ENCODE measurements around the gene MFAP5. TPM values are rescaled to one million over a fixed set of nuclear protein-coding genes. Genes with fewer than 3 reads are reported as not detected.

The MFAP5 gene
- total RNA-seq, 1 donor from 2014 or later = 387 TPM

- intact Hi-C loops (cut with DNase I) = no loop called here
- DNase-seq (ENCODE audit: low spot score) (no peak), ATAC-seq (no peak)
Measured at GRCh38 chr12:8678661-8679111, 16.1 kb upstream of the MFAP5 start.

GRCh38 chr12:8677362-8677761, 14.7 kb upstream of the MFAP5 start:
- ATAC-seq = no peak
- DNase-seq (ENCODE audit: low spot score) = no peak
- intact Hi-C loops (cut with DNase I) = no loop called here

DNA sequence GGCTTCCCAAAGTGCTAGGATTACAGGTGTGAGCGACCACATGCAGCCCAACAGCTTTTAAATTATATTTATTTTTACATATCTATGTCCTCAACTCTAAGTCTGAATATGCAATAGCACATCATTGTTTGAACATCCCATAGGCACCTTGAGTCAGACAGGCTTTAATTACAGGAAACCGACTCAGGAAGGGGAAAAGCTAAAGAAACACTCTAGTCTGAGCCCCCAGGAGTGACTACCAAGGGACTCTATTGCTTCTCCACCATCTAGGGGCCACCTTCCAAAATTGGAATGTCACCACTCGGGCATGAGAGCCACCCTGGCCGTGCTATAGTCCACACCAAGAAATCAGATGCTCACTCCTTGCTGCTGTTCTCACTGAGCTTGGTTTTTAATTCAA, 14.0 kb upstream of the MFAP5 start:
- intact Hi-C loops (cut with DNase I) = no loop called here
- DNase-seq (ENCODE audit: low spot score) = no peak
- ATAC-seq = no peak

GRCh38 chr12:8675591-8676036, 13.0 kb upstream of the MFAP5 start:
- intact Hi-C loops (cut with DNase I) = no loop called here
- ATAC-seq = no peak
- no peak for DNase-seq (ENCODE audit: low spot score)

DNA sequence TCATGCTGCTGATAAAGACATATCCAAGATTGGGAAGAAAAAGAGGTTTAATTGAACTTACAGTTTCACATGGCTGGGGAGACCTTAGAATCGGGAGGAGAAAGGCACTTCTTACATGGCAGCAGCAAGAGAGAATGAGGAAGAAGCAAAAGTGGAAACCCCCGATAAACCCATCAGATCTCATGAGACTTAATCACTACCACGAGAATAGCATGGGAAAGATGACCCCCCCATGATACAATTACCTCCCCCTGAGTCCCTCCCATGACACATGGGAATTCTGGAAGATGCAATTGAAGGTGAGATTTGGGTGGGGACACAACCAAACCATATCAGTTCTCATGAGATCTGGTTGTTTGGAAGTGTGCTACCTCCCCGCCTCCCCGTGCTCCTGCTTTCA, 9.8 kb upstream of the MFAP5 start:
- DNase-seq (ENCODE audit: low spot score) = no peak
- intact Hi-C loops (cut with DNase I) = no loop called here

DNA sequence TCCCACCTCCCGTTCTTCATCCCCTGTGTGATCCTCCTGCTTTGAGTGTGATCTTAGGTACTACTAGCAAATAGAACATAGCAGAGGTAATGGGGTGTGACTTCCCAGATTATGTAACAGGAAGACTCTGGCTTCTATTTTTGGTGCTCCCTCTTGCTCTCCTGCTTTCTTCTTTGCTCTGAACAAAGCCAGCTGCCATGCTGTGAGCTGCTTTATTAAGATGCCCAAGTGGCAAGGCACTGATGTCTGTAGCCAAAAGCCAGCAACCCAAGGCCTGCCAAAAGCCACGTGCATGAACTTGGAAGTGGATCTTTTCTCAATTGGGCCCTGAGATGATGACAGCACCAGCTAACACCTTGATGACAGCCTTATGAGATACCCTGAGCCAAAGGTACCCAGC, 5.8 kb upstream of the MFAP5 start:
- intact Hi-C loops (cut with DNase I) = no loop called here
- no peak for ATAC-seq

More for the DNA sequence above, 9.8 kb upstream of the MFAP5 start:
- ATAC-seq = no peak

GRCh38 chr12:8667270-8667669, 4.6 kb upstream of the MFAP5 start:
- intact Hi-C loops (cut with DNase I) = no loop called here

More for the DNA sequence above, 5.8 kb upstream of the MFAP5 start:
- no peak for DNase-seq (ENCODE audit: low spot score)

GRCh38 chr12:8665759-8666158, 3.1 kb upstream of the MFAP5 start:
- ATAC-seq (no peak), DNase-seq (ENCODE audit: low spot score) (no peak)
- intact Hi-C loops (cut with DNase I) = no loop called here

More at GRCh38 chr12:8667270-8667669, 4.6 kb upstream of the MFAP5 start:
- no peak for DNase-seq (ENCODE audit: low spot score)
- no peak for ATAC-seq

DNA sequence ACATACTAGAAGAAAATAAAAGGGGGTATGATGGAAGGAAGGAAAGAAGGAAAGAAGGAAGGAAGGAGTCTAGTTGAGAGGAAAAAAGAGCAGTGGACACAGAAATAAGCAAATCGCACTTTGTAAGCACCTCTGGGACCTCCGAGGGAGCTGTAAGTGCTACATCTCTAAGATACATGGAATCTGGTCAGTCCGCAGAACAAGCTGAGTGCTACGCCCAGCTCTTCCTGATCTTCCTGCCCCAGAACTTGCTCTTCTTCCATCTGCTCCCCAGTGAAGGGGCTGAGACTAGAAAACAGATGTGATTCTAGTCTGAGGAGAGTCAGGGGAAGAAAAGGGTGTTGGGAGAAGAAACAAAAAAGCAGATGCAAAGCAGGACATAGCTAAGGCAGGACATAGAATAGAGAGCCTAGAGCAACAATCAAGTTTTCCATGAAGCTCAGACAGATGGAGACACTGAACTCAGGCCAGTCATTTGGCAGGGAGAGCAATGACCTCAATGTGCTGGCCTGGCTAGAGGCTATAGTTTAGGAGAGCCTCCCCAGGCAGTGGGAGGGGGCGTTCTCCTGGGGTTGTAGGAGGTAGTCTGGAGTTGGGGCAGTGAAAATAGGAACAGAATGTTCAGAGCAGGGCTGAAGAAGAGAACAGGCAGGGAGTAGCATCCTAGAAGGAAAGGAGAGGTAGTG, 1.7 kb upstream of the MFAP5 start:
- intact Hi-C loops (cut with DNase I) = no loop called here
- DNase-seq (ENCODE audit: low spot score) (no peak), ATAC-seq (peak; percentile 89)

DNA sequence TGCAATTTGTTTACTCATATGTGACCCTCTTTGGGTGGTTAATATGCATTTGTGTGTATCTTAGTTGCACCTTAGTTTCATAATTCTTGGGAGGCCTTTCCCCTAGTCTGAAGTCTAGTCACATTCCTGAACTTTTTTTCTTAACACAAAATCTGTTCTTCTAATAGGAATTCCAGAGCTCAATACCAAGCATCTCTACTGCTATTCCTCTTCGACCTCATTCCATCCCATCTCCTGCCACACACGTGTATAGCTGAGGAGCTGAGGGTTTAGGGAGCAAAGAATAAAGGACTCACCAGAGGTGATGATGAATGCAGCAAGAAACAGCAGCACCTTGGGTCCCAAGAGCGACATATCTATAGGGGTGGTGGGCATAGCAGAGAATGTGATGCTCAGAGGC, 875 bp downstream of the MFAP5 start:
- no peak for DNase-seq (ENCODE audit: low spot score)
- ATAC-seq = no peak
- intact Hi-C loops (cut with DNase I) = no loop called here

DNA sequence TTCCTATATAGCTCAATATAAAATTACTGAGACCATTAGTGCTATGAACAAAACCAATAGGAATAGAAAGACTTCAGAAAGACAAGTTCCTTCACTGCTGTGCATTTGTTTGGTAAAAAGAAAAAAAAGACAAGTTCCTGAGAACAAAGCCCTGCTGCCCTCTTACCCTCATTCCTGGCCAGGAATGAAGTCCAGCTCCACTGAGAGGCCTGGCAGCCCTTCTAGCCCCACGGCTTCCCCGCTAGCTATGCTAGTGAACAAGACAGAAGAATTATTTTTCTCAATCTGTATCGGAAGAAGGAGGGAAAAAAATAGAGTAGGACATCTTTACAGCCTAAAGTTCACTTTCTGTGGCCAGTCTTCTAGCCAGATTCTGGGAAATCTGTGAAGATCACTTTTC, 1.6 kb downstream of the MFAP5 start:
- ATAC-seq (no peak), DNase-seq (ENCODE audit: low spot score) (no peak)
- intact Hi-C loops (cut with DNase I) = no loop called here

DNA sequence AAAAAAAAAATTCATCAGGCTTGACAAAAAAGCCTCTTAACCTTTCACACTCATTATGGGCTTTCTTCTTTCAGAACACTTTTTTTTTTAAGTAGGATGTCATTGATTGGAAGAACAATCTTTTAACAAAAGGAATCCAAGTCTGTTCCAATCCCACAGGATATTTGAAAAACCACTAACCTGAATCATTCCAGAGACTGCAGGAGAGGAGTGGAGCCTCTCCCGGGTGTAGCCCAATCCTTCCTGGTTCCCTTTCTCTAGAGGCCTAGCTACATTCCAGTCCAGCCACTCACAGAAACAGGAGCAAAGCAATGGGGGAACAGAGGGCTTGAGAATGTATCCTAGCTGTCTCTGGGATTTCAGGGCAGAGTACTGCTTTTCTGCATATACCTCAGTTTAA, 4.3 kb downstream of the MFAP5 start:
- DNase-seq (ENCODE audit: low spot score) (no peak), ATAC-seq (peak; percentile 50)
- intact Hi-C loops (cut with DNase I) = loop anchor here (10.0 kb wide), 1 partner anchor 386 kb away; no protein-coding TSS in a partner anchor

DNA sequence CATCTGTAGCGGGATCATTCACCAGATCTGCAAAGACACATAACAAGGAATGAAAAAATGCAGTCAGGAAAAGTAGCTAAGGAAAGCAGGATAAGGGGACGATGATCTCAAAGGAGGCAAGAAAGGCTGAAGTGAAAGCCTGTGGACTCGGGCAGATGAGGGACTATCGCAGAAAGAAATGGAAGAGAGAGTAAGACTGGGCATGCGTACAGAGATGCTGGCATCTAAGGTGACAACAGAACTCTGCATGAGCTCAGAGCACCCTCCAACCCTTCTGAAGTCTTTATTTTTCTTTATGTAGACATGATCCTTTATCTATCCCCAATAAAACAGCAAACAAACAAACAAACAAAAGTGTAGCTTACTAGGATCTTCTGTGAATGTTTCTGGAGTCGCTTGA, 7.2 kb downstream of the MFAP5 start:
- no peak for ATAC-seq
- DNase-seq (ENCODE audit: low spot score) = no peak
- intact Hi-C loops (cut with DNase I) = loop anchor here (10.0 kb wide), 1 partner anchor 389 kb away; no protein-coding TSS in a partner anchor

DNA sequence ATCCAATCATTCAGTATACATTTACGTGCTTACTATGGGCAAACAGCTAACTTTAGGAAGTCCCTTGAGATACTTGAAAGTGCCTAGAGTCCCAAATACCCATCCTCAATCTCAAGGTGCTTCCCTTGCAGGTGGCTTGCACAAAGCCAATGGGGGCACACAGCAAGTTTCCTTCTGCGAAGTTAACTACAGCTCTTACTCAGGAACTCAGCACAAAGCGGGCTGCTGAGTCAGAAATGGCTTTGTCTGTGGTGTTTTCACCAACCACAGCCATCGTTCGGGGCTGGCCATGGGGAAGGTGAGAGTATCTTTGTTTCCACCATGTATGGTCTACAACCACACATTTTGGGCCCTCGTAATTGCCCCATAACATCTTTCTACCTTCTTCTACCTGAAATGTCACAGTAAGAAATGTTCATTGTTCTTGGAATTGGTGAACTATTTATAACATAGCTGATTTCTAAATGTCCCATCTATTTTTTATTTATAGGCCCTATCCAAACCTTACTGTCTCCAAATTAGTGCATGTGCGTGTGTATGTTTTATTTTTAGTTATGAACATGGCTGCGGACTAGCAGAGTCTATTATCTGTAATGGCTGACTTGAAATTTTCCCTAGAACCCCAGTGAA, 13.9 kb downstream of the MFAP5 start:
- DNase-seq (ENCODE audit: low spot score) (no peak), ATAC-seq (no peak)
- intact Hi-C loops (cut with DNase I) = no loop called here

DNA sequence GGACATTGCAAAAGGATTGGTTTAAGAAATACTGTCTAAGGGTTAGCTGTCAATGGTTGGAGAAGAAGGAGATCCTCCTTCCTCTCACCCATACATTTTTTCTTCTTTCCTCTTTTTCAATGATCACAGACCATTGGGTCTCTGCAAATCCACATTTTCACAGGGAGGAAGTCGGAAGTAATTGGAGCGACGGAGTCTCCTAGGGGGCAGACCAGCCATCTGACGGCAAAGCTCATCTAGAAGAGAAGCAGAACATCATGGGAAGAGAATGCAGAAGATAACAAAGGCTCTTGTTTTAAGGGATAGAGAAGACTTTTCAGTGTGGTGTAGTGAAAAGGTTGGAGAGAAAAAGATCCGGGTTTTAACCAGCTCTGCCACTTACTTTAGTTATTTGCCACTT, 14.7 kb downstream of the MFAP5 start:
- ATAC-seq (no peak), DNase-seq (ENCODE audit: low spot score) (no peak)
- intact Hi-C loops (cut with DNase I) = no loop called here

- ATAC-seq = no peak
- no peak for DNase-seq (ENCODE audit: low spot score)
- intact Hi-C loops (cut with DNase I) = no loop called here
Measured at GRCh38 chr12:8644345-8645248, 18.0 kb downstream of the MFAP5 start.

GRCh38 chr12:8642775-8643174, 19.9 kb downstream of the MFAP5 start:
- ATAC-seq (no peak), DNase-seq (ENCODE audit: low spot score) (no peak)
- intact Hi-C loops (cut with DNase I) = no loop called here

DNA sequence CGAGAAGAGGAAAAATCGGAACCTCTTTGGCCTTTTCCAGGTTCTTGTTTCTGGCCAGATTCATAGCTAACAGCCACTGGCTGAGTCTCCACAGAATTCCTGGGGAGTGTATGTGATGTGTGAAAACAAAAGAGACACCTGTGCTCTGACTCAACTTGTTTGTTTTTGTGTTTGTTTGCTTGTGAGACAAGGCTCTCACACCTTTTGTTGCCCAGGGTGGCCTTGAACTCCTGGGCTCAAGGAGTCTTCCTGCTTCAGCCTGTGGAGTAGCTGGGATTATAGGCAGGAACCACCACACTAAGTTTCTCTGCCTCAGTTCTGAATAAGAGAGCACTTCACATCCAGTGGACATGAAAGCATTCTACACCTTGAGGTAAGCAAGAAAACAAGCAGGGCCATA, 22.7 kb downstream of the MFAP5 start:
- intact Hi-C loops (cut with DNase I) = no loop called here
- DNase-seq (ENCODE audit: low spot score) (no peak), ATAC-seq (no peak)

DNA sequence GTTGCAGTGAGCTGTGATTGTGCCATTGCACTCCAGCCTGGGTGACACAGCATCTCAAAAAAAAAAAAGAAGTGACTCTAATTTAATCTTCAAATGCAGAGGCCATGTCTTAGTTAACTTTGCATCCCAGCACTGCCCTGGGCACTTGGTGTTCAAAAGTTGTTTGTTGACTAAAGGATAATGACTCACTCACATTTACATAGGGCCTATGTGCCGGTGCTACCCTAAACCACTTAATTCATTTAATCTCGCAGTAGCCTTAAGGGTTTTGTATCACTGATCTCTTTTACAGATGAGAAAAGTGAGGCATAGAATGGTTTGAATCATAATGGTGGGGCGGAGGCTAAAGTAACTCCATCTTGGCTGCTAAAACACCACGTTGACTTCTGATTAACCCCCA, 23.7 kb downstream of the MFAP5 start:
- no peak for DNase-seq (ENCODE audit: low spot score)
- intact Hi-C loops (cut with DNase I) = no loop called here

GRCh38 chr12:8637666-8638065, 25.0 kb downstream of the MFAP5 start:
- no peak for ATAC-seq

More for the DNA sequence above, 23.7 kb downstream of the MFAP5 start:
- no peak for ATAC-seq

More at GRCh38 chr12:8637666-8638065, 25.0 kb downstream of the MFAP5 start:
- no peak for DNase-seq (ENCODE audit: low spot score)
- intact Hi-C loops (cut with DNase I) = no loop called here

Data from sciatic nerve (tissue), 2 donors.